ENCODE results near the gene TKFC.

- TF ChIP-seq POLR2A (IDR thresholded peaks at IDR 0.05) (no peak), CTCF (IDR thresholded peaks at IDR 0.05) (no peak), POLR2AphosphoS5 (IDR thresholded peaks at IDR 0.05) (no peak)
Measured at GRCh38 chr11:61375761-61376108, 42.7 kb downstream of the TKFC start.
